HG02840 (cell line): ENCODE results near the gene RPEL1.
"Not testable (repeated sequence)": the region's sequence is repeated elsewhere in the genome, so short reads cannot be mapped to it uniquely, and the experiment has no call there.

Experiments
- ATAC-seq: cut with Tn5 transposase; IDR thresholded peaks from one replicate; pipeline ENCODE4 v1.9.1; 2021; ENCODE audit warnings: mild to moderate bottlenecking, moderate library complexity, moderate number of reproducible peaks; ENCODE audit not compliant: unreplicated experiment, low FRiP score

Gene RPEL1

GRCh38 chr10:103232772-103233488 is 12.8 kb upstream of the RPEL1 start:
- ATAC-seq, result no peak

- no peak for ATAC-seq
Observed at GRCh38 chr10:103235775-103236174, 9.9 kb upstream of the RPEL1 start.

- ATAC-seq, result no peak
Observed at GRCh38 chr10:103238506-103239252, 7.0 kb upstream of the RPEL1 start.

GRCh38 chr10:103241262-103242011 is 4.2 kb upstream of the RPEL1 start:
- no peak for ATAC-seq

- ATAC-seq, result no peak
Observed at GRCh38 chr10:103244666-103245271, 918 bp upstream of the RPEL1 start.

- ATAC-seq, result no peak
Observed at GRCh38 chr10:103246324-103246723, 637 bp downstream of the RPEL1 start.

- ATAC-seq, result no peak
Observed at GRCh38 chr10:103254113-103254512, 8.4 kb downstream of the RPEL1 start.

- ATAC-seq, result no peak
Observed at GRCh38 chr10:103254538-103255325, 9.0 kb downstream of the RPEL1 start.

- no peak for ATAC-seq
Observed at GRCh38 chr10:103256613-103257012, 10.9 kb downstream of the RPEL1 start.

GRCh38 chr10:103257812-103258211 is 12.1 kb downstream of the RPEL1 start:
- no peak for ATAC-seq

GRCh38 chr10:103258928-103259327 is 13.2 kb downstream of the RPEL1 start:
- ATAC-seq, result not testable (repeated sequence)

- ATAC-seq, result no peak
Observed at GRCh38 chr10:103259989-103260388, 14.3 kb downstream of the RPEL1 start.

GRCh38 chr10:103262229-103262628 is 16.5 kb downstream of the RPEL1 start:
- no peak for ATAC-seq

- ATAC-seq, result no peak
Observed at GRCh38 chr10:103265717-103266329, 20.1 kb downstream of the RPEL1 start.

GRCh38 chr10:103273041-103273441 is 27.4 kb downstream of the RPEL1 start:
- no peak for ATAC-seq

GRCh38 chr10:103276251-103276895 is 30.7 kb downstream of the RPEL1 start:
- no peak for ATAC-seq

GRCh38 chr10:103276896-103277712 is 31.4 kb downstream of the RPEL1 start, which contains the start of gene INA:
TSS of gene INA (plus strand) at chr10:103277138. CDS start at chr10:103277212, 74 bp downstream.
- no peak for ATAC-seq
